ENCODE results near the gene SLC2A11. TPM values are rescaled to one million over a fixed set of nuclear protein-coding genes. Genes with fewer than 3 reads are reported as not detected.

SLC2A11 gene
- total and polyA plus RNA-seq, 9 of the 15 experiments (the other 6 are each of a cell fraction or from before 2014, with no cell fraction given) = 0.44 to 2.7 (median 2.1) TPM

DNA sequence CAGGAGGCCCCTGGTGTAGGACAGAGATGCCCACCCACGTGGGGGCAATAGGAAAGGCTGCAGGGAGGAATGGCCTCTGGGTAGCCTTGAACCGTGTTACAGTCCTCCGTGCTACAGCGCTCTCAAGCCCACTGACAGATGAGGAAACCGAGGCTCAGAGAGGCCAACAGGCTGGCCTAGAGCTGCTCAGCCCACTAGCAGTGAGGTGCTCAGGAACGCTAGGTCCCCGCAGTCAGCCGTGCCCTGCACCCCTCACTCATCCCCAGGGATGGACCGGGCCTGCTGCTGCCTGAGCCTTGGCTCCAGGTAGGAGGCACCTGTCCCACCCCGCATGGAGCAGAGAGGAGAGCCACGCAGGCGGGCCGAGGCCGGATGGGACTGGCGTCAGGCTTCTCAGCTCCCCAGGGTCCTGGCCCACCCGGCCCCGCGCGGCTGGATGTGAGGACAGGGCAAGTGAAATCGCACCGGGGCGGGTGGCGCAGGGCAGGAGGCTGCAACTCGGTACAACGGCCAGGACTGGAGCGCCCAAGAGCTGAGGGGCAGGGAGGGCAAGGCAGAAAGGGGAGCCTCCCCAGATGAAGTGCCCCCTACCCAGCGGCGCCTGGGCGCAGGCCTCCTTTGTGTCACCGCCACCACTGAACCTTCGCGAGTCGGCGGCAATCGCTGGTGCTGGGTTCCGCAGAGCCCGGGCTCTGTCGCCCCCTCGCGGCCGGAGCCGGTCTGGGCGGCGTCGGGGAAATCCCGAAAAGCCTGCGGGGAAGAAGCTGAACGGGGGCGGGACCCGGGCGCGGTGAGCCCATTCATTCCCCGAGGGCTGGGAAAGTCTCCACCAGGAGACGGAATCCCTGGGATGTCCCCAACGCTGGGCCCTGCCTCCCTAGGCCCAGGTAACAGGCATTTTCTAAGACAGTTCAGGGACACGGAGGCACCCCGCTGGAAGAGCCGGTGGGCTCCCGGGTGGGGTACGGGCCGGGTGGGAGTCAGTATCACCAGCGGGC lies 8.4 kb upstream of the SLC2A11 start (continued):
- TF ChIP-seq, protein P1, sequence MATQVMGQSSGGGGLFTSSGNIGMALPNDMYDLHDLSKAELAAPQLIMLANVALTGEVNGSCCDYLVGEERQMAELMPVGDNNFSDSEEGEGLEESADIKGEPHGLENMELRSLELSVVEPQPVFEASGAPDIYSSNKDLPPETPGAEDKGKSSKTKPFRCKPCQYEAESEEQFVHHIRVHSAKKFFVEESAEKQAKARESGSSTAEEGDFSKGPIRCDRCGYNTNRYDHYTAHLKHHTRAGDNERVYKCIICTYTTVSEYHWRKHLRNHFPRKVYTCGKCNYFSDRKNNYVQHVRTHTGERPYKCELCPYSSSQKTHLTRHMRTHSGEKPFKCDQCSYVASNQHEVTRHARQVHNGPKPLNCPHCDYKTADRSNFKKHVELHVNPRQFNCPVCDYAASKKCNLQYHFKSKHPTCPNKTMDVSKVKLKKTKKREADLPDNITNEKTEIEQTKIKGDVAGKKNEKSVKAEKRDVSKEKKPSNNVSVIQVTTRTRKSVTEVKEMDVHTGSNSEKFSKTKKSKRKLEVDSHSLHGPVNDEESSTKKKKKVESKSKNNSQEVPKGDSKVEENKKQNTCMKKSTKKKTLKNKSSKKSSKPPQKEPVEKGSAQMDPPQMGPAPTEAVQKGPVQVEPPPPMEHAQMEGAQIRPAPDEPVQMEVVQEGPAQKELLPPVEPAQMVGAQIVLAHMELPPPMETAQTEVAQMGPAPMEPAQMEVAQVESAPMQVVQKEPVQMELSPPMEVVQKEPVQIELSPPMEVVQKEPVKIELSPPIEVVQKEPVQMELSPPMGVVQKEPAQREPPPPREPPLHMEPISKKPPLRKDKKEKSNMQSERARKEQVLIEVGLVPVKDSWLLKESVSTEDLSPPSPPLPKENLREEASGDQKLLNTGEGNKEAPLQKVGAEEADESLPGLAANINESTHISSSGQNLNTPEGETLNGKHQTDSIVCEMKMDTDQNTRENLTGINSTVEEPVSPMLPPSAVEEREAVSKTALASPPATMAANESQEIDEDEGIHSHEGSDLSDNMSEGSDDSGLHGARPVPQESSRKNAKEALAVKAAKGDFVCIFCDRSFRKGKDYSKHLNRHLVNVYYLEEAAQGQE (IDR thresholded peaks at IDR 0.05; ENCODE audit: borderline replicate concordance) = peak; percentile 82; the same call in 1 of the 2 replicates
- TF ChIP-seq, protein P1 (CRISPR knock-in tag; IDR thresholded peaks at IDR 0.05; ENCODE audit: low read depth) = no peak
- TF ChIP-seq ZSCAN32 (CRISPR knock-in tag; IDR thresholded peaks at IDR 0.05) (no peak), MYNN (IDR thresholded peaks at IDR 0.05) (no peak), MYNN (CRISPR knock-in tag; IDR thresholded peaks at IDR 0.05) (no peak), SREBF1 (IDR thresholded peaks at IDR 0.05; ENCODE audit: borderline replicate concordance, low read depth, low read length) (no peak), PYGO2 (tag; IDR thresholded peaks at IDR 0.05) (no peak)
- TF ChIP-seq, protein P2, sequence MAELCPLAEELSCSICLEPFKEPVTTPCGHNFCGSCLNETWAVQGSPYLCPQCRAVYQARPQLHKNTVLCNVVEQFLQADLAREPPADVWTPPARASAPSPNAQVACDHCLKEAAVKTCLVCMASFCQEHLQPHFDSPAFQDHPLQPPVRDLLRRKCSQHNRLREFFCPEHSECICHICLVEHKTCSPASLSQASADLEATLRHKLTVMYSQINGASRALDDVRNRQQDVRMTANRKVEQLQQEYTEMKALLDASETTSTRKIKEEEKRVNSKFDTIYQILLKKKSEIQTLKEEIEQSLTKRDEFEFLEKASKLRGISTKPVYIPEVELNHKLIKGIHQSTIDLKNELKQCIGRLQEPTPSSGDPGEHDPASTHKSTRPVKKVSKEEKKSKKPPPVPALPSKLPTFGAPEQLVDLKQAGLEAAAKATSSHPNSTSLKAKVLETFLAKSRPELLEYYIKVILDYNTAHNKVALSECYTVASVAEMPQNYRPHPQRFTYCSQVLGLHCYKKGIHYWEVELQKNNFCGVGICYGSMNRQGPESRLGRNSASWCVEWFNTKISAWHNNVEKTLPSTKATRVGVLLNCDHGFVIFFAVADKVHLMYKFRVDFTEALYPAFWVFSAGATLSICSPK (IDR thresholded peaks at IDR 0.05; ENCODE audit: borderline replicate concordance) = no peak
- TF ChIP-seq, protein P3, sequence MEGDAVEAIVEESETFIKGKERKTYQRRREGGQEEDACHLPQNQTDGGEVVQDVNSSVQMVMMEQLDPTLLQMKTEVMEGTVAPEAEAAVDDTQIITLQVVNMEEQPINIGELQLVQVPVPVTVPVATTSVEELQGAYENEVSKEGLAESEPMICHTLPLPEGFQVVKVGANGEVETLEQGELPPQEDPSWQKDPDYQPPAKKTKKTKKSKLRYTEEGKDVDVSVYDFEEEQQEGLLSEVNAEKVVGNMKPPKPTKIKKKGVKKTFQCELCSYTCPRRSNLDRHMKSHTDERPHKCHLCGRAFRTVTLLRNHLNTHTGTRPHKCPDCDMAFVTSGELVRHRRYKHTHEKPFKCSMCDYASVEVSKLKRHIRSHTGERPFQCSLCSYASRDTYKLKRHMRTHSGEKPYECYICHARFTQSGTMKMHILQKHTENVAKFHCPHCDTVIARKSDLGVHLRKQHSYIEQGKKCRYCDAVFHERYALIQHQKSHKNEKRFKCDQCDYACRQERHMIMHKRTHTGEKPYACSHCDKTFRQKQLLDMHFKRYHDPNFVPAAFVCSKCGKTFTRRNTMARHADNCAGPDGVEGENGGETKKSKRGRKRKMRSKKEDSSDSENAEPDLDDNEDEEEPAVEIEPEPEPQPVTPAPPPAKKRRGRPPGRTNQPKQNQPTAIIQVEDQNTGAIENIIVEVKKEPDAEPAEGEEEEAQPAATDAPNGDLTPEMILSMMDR (IDR thresholded peaks at IDR 0.05 in 2 of 3, conservative IDR thresholded peaks at IDR 0.05 in 1 of 3; ENCODE audit: insufficient read depth in 2 of 3, low read depth in 1 of 3, low read length in 3 of 3) = peak; percentile 82 to 91 (median 87)
